Fibroblast of skin of abdomen (primary cell): Measurements from ENCODE around the gene STK11IP.

Source experiments
- DNase-seq: peaks from one replicate; pipeline ENCODE4 v3.0.0-alpha.2; 2013

Gene STK11IP

GRCh38 chr2:219621935-219622334 is 24.3 kb downstream of the STK11IP start:
- DNase-seq = no peak

- no peak for DNase-seq
Observed at GRCh38 chr2:219622472-219622871, 24.8 kb downstream of the STK11IP start.

- no peak for DNase-seq
Observed at GRCh38 chr2:219624565-219624964, 26.9 kb downstream of the STK11IP start.

- no peak for DNase-seq
Observed at GRCh38 chr2:219625179-219625578, 27.5 kb downstream of the STK11IP start.

GRCh38 chr2:219626540-219626939 is 28.9 kb downstream of the STK11IP start:
- no peak for DNase-seq

GRCh38 chr2:219627103-219628100 is 29.7 kb downstream of the STK11IP start, which contains the start of gene SLC4A3:
Gene SLC4A3 (plus strand): TSS chr2:219627630. CDS start chr2:219627993, 363 bp downstream.
- DNase-seq = peak; percentile 42

GRCh38 chr2:219628235-219628985 is 30.8 kb downstream of the STK11IP start:
- DNase-seq = no peak

- no peak for DNase-seq
Observed at GRCh38 chr2:219628986-219629901, 31.6 kb downstream of the STK11IP start.

GRCh38 chr2:219629976-219630695 is 32.5 kb downstream of the STK11IP start:
- DNase-seq = no peak

- no peak for DNase-seq
Observed at GRCh38 chr2:219630770-219631405, 33.2 kb downstream of the STK11IP start.

- DNase-seq = no peak
Observed at GRCh38 chr2:219631406-219631891, 33.8 kb downstream of the STK11IP start.

GRCh38 chr2:219631904-219632759 is 34.5 kb downstream of the STK11IP start:
- no peak for DNase-seq

- DNase-seq = no peak
Observed at GRCh38 chr2:219632760-219633105, 35.1 kb downstream of the STK11IP start.

- DNase-seq = no peak
Observed at GRCh38 chr2:219633276-219634065, 35.8 kb downstream of the STK11IP start.

GRCh38 chr2:219634171-219634940 is 36.7 kb downstream of the STK11IP start:
- DNase-seq = no peak

GRCh38 chr2:219634951-219635751 is 37.5 kb downstream of the STK11IP start:
- DNase-seq = no peak

GRCh38 chr2:219636144-219636915 is 38.7 kb downstream of the STK11IP start:
- no peak for DNase-seq
